K562 (cell line): ENCODE data around the gene AP3S1. TPM values are rescaled to one million over a fixed set of nuclear protein-coding genes. Genes with fewer than 3 reads are reported as not detected.

Experiments
- ATAC-seq: fragments of 200-7000 bp; cut with Tn5 transposase; 3 replicates; pipeline ENCODE4 v1.9.1; 2020; ENCODE audit warnings: moderate library complexity
- BruUV-seq: library from RNA; stranded (reverse); fragments of 400-500 nt; replicated peaks from 2 replicates; lab custom pipeline; 2021; lab: Mats Ljungman, UMichigan
- CTCF ChIA-PET: fragments of 300-600 bp; formaldehyde crosslinking; extraction: SDS; loops from one replicate; lab custom pipeline; 2021; ENCODE audit warnings: low intra/inter-chr PET ratio; lab: Yijun Ruan, JAX
- POLR2A ChIA-PET: fragments of 300-600, 350-650 bp; sonication (Branson Sonifier 250); formaldehyde crosslinking; extraction: SDS; loops from one replicate; lab custom pipeline; 2021; ENCODE audit warnings: antibody characterized with exemption, inconsistent platforms; lab: Yijun Ruan, JAX
- DNase-seq, 4 experiments: peaks; one replicate each; pipeline versions ENCODE4 v3.0.0 to v3.0.0-alpha.2; 2011 to 2018; ENCODE audit warnings: low spot score in 3 of 4, mixed read lengths in 3 of 4; ENCODE audit errors: extremely low read depth in 1 of 4
- FAIRE-seq: peaks from 2 replicates; lab custom pipeline; 2011; peaks lifted over from hg19 to GRCh38; lab: Jason Lieb, UNC
- H2AFZ ChIP-seq: 2 replicates; pipeline ENCODE4 v1.6.0; 2011; ENCODE audit warnings: low read depth, low read length, control low read depth, inconsistent platforms
- H3K27ac ChIP-seq: fragments of 200-600 bp; 3 replicates; pipeline ENCODE4 v1.8.0; 2011; ENCODE audit warnings: low read depth, mild to moderate bottlenecking, control low read depth, inconsistent platforms, low read length, moderate library complexity, mixed read lengths; ENCODE audit errors: extremely low read depth
- H3K27me3 ChIP-seq, 2 experiments: fragments of 300-600 bp in 1 of 2; 2 replicates in 1 of 2; 3 replicates in 1 of 2; pipeline versions ENCODE4 v1.6.0 to v1.8.0; 2011; ENCODE audit warnings: inconsistent platforms in 2 of 2, low read length in 2 of 2, mild to moderate bottlenecking in 1 of 2, mixed read lengths in 1 of 2, moderate library complexity in 1 of 2; ENCODE audit not compliant: control insufficient read depth in 2 of 2, insufficient read depth in 2 of 2
- H3K36me3 ChIP-seq: fragments of 300-600 bp; 3 replicates; pipeline ENCODE4 v1.8.0; 2011; ENCODE audit warnings: mild to moderate bottlenecking, low read length, inconsistent platforms; ENCODE audit not compliant: control insufficient read depth, insufficient read depth
- H3K4me1 ChIP-seq, 2 experiments: fragments of 200-600 bp in 1 of 2; replicated peaks in 1 of 2; 2 replicates in 1 of 2; 3 replicates in 1 of 2; pipeline versions ENCODE4 v1.5.1 to v1.8.0; 2011; ENCODE audit warnings: inconsistent platforms in 2 of 2, low read length in 2 of 2, mild to moderate bottlenecking in 1 of 2, mixed read lengths in 1 of 2, moderate library complexity in 1 of 2; ENCODE audit not compliant: control insufficient read depth in 2 of 2, insufficient read depth in 2 of 2
- H3K4me2 ChIP-seq: 2 replicates; pipeline ENCODE4 v1.6.1; 2011; ENCODE audit warnings: low read length, control low read depth, inconsistent platforms, mixed read lengths; ENCODE audit not compliant: insufficient read depth
- H3K4me3 ChIP-seq: fragments of 200-600 bp; sonication (generic), shearing (Covaris generic); 2 replicates; pipeline ENCODE4 v1.5.1; 2016; ENCODE audit warnings: control low read depth, inconsistent platforms
- H3K79me2 ChIP-seq: fragments of 200-600 bp; 3 replicates; pipeline ENCODE4 v1.8.0; 2011; ENCODE audit warnings: low read length, inconsistent platforms; ENCODE audit not compliant: control insufficient read depth, insufficient read depth
- H3K9ac ChIP-seq, 2 experiments: 2 replicates each; pipeline versions ENCODE4 v1.6.0 to v1.6.1; 2011; ENCODE audit warnings: low read depth in 2 of 2, low read length in 2 of 2, control low read depth in 1 of 2, inconsistent platforms in 1 of 2, mild to moderate bottlenecking in 1 of 2, mixed read lengths in 1 of 2; ENCODE audit not compliant: insufficient read depth in 1 of 2
- H3K9me1 ChIP-seq: one replicate; pipeline ENCODE4 v1.6.0; 2011; ENCODE audit warnings: inconsistent platforms, mild to moderate bottlenecking, low read length, moderate library complexity; ENCODE audit not compliant: control insufficient read depth, insufficient read depth
- H3K9me3 ChIP-seq: replicated peaks from 2 replicates; pipeline ENCODE4 v1.5.1; 2011; ENCODE audit warnings: low read depth, low read length, inconsistent platforms; ENCODE audit not compliant: control insufficient read depth, insufficient read depth
- H4K20me1 ChIP-seq: replicated peaks from 2 replicates; pipeline ENCODE4 v1.6.1; 2011; ENCODE audit warnings: low read length, inconsistent platforms, mixed read lengths; ENCODE audit not compliant: control insufficient read depth, insufficient read depth
- CBFA2T2 ChIP-seq: fragments of 450-650 bp; conservative IDR thresholded peaks from 2 replicates; pipeline ENCODE4 v1.6.1; 2017; ENCODE audit warnings: mild to moderate bottlenecking
- EWSR1 ChIP-seq: fragments of 450-650 bp; IDR thresholded peaks from 2 replicates; pipeline ENCODE4 v1.6.1; 2018; ENCODE audit warnings: borderline replicate concordance, mild to moderate bottlenecking, low read depth, moderate library complexity; ENCODE audit not compliant: partially characterized antibody
- MECOM ChIP-seq: fragments of 250-450 bp; sonication (Bioruptor Pico); IDR thresholded peaks from 2 replicates; pipeline ENCODE4 v1.8.0; 2022; ENCODE audit warnings: inconsistent platforms
- PHB2 ChIP-seq: fragments of 450-650 bp; IDR thresholded peaks from 2 replicates; pipeline ENCODE4 v1.6.1; 2017; ENCODE audit warnings: low read depth
- SMARCB1 ChIP-seq: IDR thresholded peaks from 2 replicates; pipeline ENCODE4 v1.6.1; 2011; ENCODE audit warnings: improper control_type of control experiment, low read depth; ENCODE audit not compliant: insufficient read length
- ZC3H8 ChIP-seq: fragments of 450-650 bp; IDR thresholded peaks from 2 replicates; pipeline ENCODE4 v1.6.1; 2017
- ZFP36 ChIP-seq: fragments of 150-350 bp; IDR thresholded peaks from 2 replicates; pipeline ENCODE4 v1.6.1; 2018; ENCODE audit warnings: low read length, low read depth; ENCODE audit not compliant: partially characterized antibody
- ZNF561 ChIP-seq: fragments of 450-650 bp; formaldehyde crosslinking; conservative IDR thresholded peaks from 2 replicates; pipeline ENCODE4 v1.4.0; 2020; ENCODE audit warnings: mild to moderate bottlenecking, moderate library complexity
- WGBS: fragments of 100-300 bp; shearing (Covaris generic); methylation state at CpG from one replicate; pipeline ENCODE4 v1.1.6; 2016; ENCODE audit warnings: low coverage, mixed read lengths; ENCODE audit not compliant: insufficient coverage; ENCODE audit errors: missing lambda C conversion rate; 5-methylcytosine and 5-hydroxymethylcytosine counted together
- in situ Hi-C: fragments of 300-500 bp; cut with MboI; formaldehyde crosslinking; loops from 4 replicates; pipeline ENCODE4 v1.15.0; 2018; ENCODE audit warnings: inconsistent platforms, mixed read lengths
- intact Hi-C: fragments of 100-400 bp; cut with micrococcal nuclease; formaldehyde crosslinking; loops from 2 replicates; pipeline ENCODE4 v1.14.2; 2022
- polyA plus RNA-seq, 8 experiments: library from polyadenylated mRNA; depleted of rRNA in 4 of 8; stranded (reverse) in 5 of 8; unstranded in 3 of 8; fragments of >200 nt; fragmentation: Nextera tagmentation in 2 of 8; fragmentation: Illumina TruSeq in 1 of 8; extraction: Ambion mirVana in 2 of 8; extraction: Trizol in 1 of 8; gene quantifications; 2 replicates each; pipeline versions ENCODE4 v1.2.1 to v1.2.3, GENCODE V29; 2011 to 2014; ENCODE audit warnings: inconsistent platforms in 1 of 8, missing spikeins in 1 of 8
- total RNA-seq, 7 experiments: library from RNA; depleted of rRNA in 6 of 7; stranded (reverse); fragments of >200 nt in 6 of 7; fragmentation: Illumina TruSeq in 2 of 7; extraction: Trizol in 2 of 7; gene quantifications; 2 replicates each; pipeline versions ENCODE4 v1.2.1 to v1.2.3, GENCODE V29; 2011 to 2021; ENCODE audit warnings: low replicate concordance in 1 of 7
- TF ChIP-seq, protein P1 (sequence below): sonication (generic); formaldehyde crosslinking; IDR thresholded peaks from 2 replicates; pipeline ENCODE4 v1.8.0; 2022; ENCODE audit warnings: mild to moderate bottlenecking, missing genetic modification reagents
- TF ChIP-seq, protein P2 (sequence below), 2 experiments: fragments of 250-450 bp in 1 of 2; fragments of 450-650 bp in 1 of 2; sonication (Bioruptor Pico) in 1 of 2; IDR thresholded peaks; 2 replicates each; pipeline versions ENCODE4 v1.6.1 to v1.8.0; 2016 to 2021; ENCODE audit warnings: mild to moderate bottlenecking in 2 of 2, moderate library complexity in 2 of 2, missing compliant biosample characterization in 1 of 2, missing genetic modification characterization in 1 of 2
- TF ChIP-seq, protein P3 (sequence below), 2 experiments: fragments of 450-650 bp; conservative IDR thresholded peaks; 2 replicates each; pipeline ENCODE4 v1.6.1; 2017; ENCODE audit warnings: mild to moderate bottlenecking in 2 of 2, moderate library complexity in 2 of 2

Gene AP3S1
- total and polyA plus RNA-seq, 9 of the 15 experiments (the other 6 are each of a cell fraction or from before 2014, with no cell fraction given): 46.1 to 106 (median 67.3) TPM

DNA sequence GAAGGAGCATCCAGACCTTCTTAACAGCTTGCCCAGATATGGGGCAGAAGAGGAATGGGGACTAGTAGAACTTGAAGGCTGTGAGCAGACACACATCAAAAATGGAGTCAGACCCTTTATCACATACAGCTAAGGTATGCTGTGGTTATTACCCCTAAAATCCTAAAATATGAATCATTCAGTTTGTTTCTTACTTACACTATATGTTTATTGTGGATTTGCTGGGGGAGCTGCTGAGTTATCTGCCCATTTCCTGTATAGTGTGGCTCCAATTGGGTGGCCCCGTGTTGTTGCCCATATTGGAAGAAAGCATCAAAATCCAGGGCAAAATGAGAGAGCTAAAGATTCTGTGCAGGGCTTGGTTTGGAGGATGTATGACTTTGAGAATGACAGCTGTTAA is 56.9 kb downstream of the AP3S1 start:
- TF ChIP-seq ZC3H8 (no peak), EWSR1 (no peak), MECOM (CRISPR knock-in tag) (no peak), ZNF561 (CRISPR knock-in tag) (no peak), CBFA2T2 (no peak), SMARCB1 (no peak), ZFP36 (no peak), PHB2 (no peak)
- TF ChIP-seq, protein P1, sequence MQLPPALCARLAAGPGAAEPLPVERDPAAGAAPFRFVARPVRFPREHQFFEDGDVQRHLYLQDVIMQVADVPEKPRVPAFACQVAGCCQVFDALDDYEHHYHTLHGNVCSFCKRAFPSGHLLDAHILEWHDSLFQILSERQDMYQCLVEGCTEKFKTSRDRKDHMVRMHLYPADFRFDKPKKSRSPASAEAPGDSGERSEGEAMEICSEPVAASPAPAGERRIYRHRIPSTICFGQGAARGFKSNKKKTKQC (CRISPR knock-in tag): no peak
- TF ChIP-seq, protein P2, sequence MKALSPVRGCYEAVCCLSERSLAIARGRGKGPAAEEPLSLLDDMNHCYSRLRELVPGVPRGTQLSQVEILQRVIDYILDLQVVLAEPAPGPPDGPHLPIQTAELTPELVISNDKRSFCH (CRISPR knock-in tag; IDR thresholded peaks at IDR 0.05): no peak
- TF ChIP-seq, protein P2 (tag; IDR thresholded peaks at IDR 0.05): no peak
- TF ChIP-seq, protein P3, sequence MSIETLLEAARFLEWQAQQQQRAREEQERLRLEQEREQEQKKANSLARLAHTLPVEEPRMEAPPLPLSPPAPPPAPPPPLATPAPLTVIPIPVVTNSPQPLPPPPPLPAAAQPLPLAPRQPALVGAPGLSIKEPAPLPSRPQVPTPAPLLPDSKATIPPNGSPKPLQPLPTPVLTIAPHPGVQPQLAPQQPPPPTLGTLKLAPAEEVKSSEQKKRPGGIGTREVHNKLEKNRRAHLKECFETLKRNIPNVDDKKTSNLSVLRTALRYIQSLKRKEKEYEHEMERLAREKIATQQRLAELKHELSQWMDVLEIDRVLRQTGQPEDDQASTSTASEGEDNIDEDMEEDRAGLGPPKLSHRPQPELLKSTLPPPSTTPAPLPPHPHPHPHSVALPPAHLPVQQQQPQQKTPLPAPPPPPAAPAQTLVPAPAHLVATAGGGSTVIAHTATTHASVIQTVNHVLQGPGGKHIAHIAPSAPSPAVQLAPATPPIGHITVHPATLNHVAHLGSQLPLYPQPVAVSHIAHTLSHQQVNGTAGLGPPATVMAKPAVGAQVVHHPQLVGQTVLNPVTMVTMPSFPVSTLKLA (conservative IDR thresholded peaks at IDR 0.05): no peak
- no peak overlapping the region for H2AFZ ChIP-seq
- H3K9me3 ChIP-seq: no peaks in the 10 kb centered on the region
- ChIA-PET POLR2A (no interaction called here), CTCF (no interaction called here)
- FAIRE-seq (no peak), ATAC-seq (no peak), DNase-seq (no peak)
- BruUV-seq: no TSS peak
- intact Hi-C loops: no loop called here
- 92% methylated on average over 1 of the region's 1 CpG for WGBS
- in situ Hi-C loops: no loop called here
- H3K27ac ChIP-seq: no peak overlapping the region
- no peaks in the 10 kb centered on the region for H3K79me2 ChIP-seq
- no peak overlapping the region for H3K4me2 ChIP-seq
- no peaks in the 10 kb centered on the region for H4K20me1 ChIP-seq
- H3K4me1 ChIP-seq: no peaks in the 10 kb centered on the region
- no peaks in the 10 kb centered on the region for H3K36me3 ChIP-seq
- H3K27me3 ChIP-seq: no peaks in the 10 kb centered on the region
- no peaks in the 10 kb centered on the region for H3K9me1 ChIP-seq
- no peak overlapping the region for H3K4me3 ChIP-seq
- no peak overlapping the region for H3K9ac ChIP-seq
